ENCODE results near the gene DCAKD. TPM values are rescaled to one million over a fixed set of nuclear protein-coding genes. Genes with fewer than 3 reads are reported as not detected.

Gene DCAKD
- total RNA-seq, 4 donors from 2014 or later = 9.4 to 144 (median 27.4) TPM

- Histone ChIP-seq H3K4me3 (no peak overlapping the region), H3K27me3 (no peaks in the 10 kb centered on the region), H3K9me3 (no peaks in the 10 kb centered on the region), H3K4me1 (peaks cover 20 to 41% (median 24%) of the 10 kb centered on the region in 4 donors), H3K27ac (peak overlapping the region; percentile 79 to 93 (median 86)), H3K36me3 (peaks cover 0 to 43% (median 21%) of the 10 kb centered on the region in 4 donors)
- intact Hi-C loops (cut with DNase I; ENCODE audit: low total_unique reads) (no loop called here), in situ Hi-C loops (cut with MboI; ENCODE audit: low pct_ligation_motif_present in 1 of 4, low pct_unique_long_range_greater_than_20kb in 1 of 4, low sequenced_read_pairs in 3 of 4) (loop anchor here in 1 of 4 donors (10.0 kb wide), 1 partner anchor 177 kb away; the partner anchor contains the start of gene GFAP)
- WGBS, 2 donors (ENCODE audit: low coverage in 1 of 2) = 78 to 96% methylated on average over 5 to 11 of the region's 11 CpGs
- no peak for TF ChIP-seq EP300 (IDR thresholded peaks at IDR 0.05; ENCODE audit: low read depth)
- no peak for TF ChIP-seq POLR2A (IDR thresholded peaks at IDR 0.05)
- no peak for TF ChIP-seq POLR2AphosphoS5 (IDR thresholded peaks at IDR 0.05)
- TF ChIP-seq, protein P1, sequence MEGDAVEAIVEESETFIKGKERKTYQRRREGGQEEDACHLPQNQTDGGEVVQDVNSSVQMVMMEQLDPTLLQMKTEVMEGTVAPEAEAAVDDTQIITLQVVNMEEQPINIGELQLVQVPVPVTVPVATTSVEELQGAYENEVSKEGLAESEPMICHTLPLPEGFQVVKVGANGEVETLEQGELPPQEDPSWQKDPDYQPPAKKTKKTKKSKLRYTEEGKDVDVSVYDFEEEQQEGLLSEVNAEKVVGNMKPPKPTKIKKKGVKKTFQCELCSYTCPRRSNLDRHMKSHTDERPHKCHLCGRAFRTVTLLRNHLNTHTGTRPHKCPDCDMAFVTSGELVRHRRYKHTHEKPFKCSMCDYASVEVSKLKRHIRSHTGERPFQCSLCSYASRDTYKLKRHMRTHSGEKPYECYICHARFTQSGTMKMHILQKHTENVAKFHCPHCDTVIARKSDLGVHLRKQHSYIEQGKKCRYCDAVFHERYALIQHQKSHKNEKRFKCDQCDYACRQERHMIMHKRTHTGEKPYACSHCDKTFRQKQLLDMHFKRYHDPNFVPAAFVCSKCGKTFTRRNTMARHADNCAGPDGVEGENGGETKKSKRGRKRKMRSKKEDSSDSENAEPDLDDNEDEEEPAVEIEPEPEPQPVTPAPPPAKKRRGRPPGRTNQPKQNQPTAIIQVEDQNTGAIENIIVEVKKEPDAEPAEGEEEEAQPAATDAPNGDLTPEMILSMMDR (IDR thresholded peaks at IDR 0.05) = no peak
- no peak for DNase-seq
Observed at GRCh38 chr17:45091778-45092425, 40.5 kb upstream of the DCAKD start.

DNA sequence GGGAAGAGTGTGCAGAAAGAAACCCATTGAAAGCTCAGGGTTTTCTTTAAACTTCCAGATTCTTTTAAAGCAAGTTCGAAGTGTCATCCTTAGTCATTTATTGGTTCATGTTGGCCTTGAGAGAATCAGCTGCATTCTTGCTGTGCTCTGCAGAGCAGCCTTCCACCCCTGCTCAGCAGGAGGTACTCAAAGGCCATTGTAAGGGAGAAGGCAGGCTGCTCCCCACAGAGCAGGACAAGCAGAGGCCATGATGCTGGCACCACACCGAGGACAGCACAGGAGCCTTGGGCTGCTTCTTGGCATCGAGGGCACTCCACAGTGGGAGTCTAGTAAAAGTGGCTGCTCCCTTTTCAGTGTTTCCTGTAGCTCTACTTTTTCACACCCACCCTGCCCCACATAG, 39.3 kb upstream of the DCAKD start:
- no peak for DNase-seq
- Histone ChIP-seq H3K9me3 (no peaks in the 10 kb centered on the region), H3K27ac (peak overlapping the region in 1 of 4 donors; percentile 93), H3K36me3 (peaks cover 0 to 45% (median 19%) of the 10 kb centered on the region in 4 donors), H3K4me1 (peaks cover 20 to 44% (median 25%) of the 10 kb centered on the region in 4 donors), H3K27me3 (no peaks in the 10 kb centered on the region), H3K4me3 (no peak overlapping the region)
- intact Hi-C loops (cut with DNase I; ENCODE audit: low total_unique reads) (no loop called here), in situ Hi-C loops (cut with MboI; ENCODE audit: low pct_ligation_motif_present in 1 of 4, low pct_unique_long_range_greater_than_20kb in 1 of 4, low sequenced_read_pairs in 3 of 4) (loop anchor here in 1 of 4 donors (10.0 kb wide), 1 partner anchor 176 kb away; the partner anchor contains the start of gene GFAP)
- TF ChIP-seq POLR2A (IDR thresholded peaks at IDR 0.05) (no peak), EP300 (IDR thresholded peaks at IDR 0.05; ENCODE audit: low read depth) (no peak)
- 95 to 100% methylated on average over 1 to 3 of the region's 3 CpGs for WGBS, 2 donors (ENCODE audit: low coverage in 1 of 2)

DNA sequence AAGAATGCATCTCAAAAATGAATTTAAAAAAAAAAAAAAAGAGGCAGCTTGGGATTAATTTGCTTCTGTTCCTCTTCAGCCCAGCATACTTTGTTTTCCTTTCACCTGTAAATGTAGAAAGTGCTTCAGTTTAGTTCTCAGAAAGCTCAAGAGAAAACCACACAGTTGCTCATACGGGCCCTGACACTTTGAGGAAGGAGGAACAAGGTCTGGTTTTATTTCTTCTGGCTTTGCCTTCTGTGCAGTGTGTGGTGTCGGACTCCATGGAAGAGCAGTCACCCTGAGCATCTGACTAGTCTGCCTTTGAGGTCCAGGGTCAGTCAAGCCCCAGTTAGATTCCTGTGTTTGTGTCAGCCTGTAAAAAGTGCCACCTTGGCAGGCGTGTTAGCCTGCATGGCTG, 37.3 kb upstream of the DCAKD start:
- no peaks in the 10 kb centered on the region for H3K9me3 ChIP-seq
- peaks cover 0 to 58% (median 18%) of the 10 kb centered on the region in 4 donors for H3K36me3 ChIP-seq
- DNase-seq = no peak
- in situ Hi-C loops (cut with MboI; ENCODE audit: low pct_ligation_motif_present in 1 of 4, low pct_unique_long_range_greater_than_20kb in 1 of 4, low sequenced_read_pairs in 3 of 4) = no loop called here
- 78% methylated on average over 1 to 3 of the region's 3 CpGs for WGBS, 2 donors (ENCODE audit: low coverage in 1 of 2)
- H3K27ac ChIP-seq = no peak overlapping the region
- H3K27me3 ChIP-seq = no peaks in the 10 kb centered on the region
- TF ChIP-seq POLR2AphosphoS5 (IDR thresholded peaks at IDR 0.05) (no peak), EP300 (IDR thresholded peaks at IDR 0.05; ENCODE audit: low read depth) (no peak), POLR2A (IDR thresholded peaks at IDR 0.05) (no peak)
- TF ChIP-seq, protein P1 (IDR thresholded peaks at IDR 0.05) = no peak
- intact Hi-C loops (cut with DNase I; ENCODE audit: low total_unique reads) = no loop called here
- H3K4me3 ChIP-seq = no peak overlapping the region
- H3K4me1 ChIP-seq = peaks cover 15 to 39% (median 20%) of the 10 kb centered on the region in 4 donors

DNA sequence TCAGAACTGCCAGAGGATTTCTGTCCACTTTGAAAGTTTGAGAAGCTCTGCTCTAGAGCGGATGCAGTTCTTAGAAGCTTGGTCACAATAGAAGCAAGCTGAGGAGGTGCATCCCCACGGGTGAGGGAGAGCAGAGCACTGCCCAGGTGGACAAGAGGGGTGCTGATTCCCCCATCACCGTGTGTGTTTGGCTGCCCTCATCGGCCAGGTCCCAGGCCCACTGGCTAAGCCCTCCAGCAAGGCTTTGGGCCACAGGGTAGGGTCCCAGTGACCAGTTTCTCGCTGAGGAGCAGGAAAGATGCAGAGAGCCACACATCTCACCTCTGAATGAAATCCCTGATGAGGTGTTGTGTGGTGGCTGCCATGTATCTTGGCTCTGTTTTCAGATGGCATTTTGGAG, 36.5 kb upstream of the DCAKD start:
- DNase-seq = no peak
- 81% methylated on average over 5 of the region's 5 CpGs; no CpG with 5 or more reads in 1 of the 2 donors for WGBS, 2 donors (ENCODE audit: low coverage in 1 of 2)
- H3K4me1 ChIP-seq = peaks cover 9 to 32% (median 15%) of the 10 kb centered on the region in 4 donors
- no peaks in the 10 kb centered on the region for H3K27me3 ChIP-seq
- in situ Hi-C loops (cut with MboI; ENCODE audit: low pct_ligation_motif_present in 1 of 4, low pct_unique_long_range_greater_than_20kb in 1 of 4, low sequenced_read_pairs in 3 of 4) = no loop called here
- TF ChIP-seq, protein P1 (IDR thresholded peaks at IDR 0.05) = no peak
- TF ChIP-seq POLR2AphosphoS5 (IDR thresholded peaks at IDR 0.05) (no peak), EP300 (IDR thresholded peaks at IDR 0.05; ENCODE audit: low read depth) (no peak), POLR2A (IDR thresholded peaks at IDR 0.05) (no peak)
- peaks cover 0 to 64% (median 21%) of the 10 kb centered on the region in 4 donors for H3K36me3 ChIP-seq
- peak overlapping the region in 2 of 4 donors; percentile 3 to 44 for H3K27ac ChIP-seq
- intact Hi-C loops (cut with DNase I; ENCODE audit: low total_unique reads) = no loop called here
- no peaks in the 10 kb centered on the region for H3K9me3 ChIP-seq
- no peak overlapping the region for H3K4me3 ChIP-seq
